DMS 273 (cell line): ENCODE data around the gene TMEM94.
"Not testable (repeated sequence)": the region's sequence is repeated elsewhere in the genome, so short reads cannot be mapped to it uniquely, and the experiment has no call there.

Experiments
- DNase-seq: peaks from one replicate; lab custom pipeline; 2025; ENCODE audit not compliant: unreplicated experiment; lab: John Stamatoyannopoulos, UW

Gene TMEM94

DNA sequence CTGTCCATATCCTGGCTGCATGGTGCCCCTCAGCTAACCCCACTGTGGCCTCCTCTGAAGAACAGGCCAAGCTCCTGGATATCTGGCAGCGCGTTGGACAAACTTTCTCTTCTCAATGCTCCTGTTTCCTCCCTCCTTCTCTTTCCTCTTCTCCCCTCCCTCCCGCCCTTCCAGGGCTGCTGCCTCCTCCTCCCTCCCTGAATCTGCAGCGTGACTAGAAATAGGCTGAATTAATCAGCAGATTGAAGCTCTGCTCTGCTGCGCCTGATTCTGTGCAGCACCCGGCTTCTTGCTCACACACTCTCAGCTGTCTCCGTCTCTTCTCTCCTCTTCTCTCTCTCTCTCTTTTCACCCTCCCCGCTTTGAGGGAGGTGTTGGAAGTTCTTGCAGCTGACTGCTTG, 19.8 kb downstream of the TMEM94 start:
- no peak for DNase-seq

GRCh38 chr17:75476752-75477489, 20.5 kb downstream of the TMEM94 start:
- DNase-seq: no peak

DNA sequence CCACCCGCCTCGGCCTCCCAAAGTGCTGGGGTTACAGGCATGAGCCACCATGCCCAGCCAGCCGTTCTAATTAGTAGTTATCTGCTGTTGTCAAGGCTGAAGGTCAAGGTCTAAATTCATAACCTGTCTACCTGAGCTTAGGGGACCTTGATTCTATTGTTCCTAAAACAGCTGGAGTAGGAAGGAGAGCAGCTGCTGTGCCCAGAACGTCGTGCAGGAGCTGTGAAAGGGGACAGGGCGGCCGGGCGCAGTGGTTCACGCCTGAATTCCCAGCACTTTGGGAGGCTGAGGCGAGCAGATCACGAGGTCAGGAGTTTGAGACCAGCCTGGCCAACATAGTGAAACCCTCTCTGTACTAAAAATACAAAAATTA, 21.0 kb downstream of the TMEM94 start:
- DNase-seq: not testable (repeated sequence)

- no peak for DNase-seq
These were observed 22.1 kb downstream of the TMEM94 start for GRCh38 chr17:75478508-75478907.

GRCh38 chr17:75480281-75480680, 23.8 kb downstream of the TMEM94 start:
- no peak for DNase-seq

DNA sequence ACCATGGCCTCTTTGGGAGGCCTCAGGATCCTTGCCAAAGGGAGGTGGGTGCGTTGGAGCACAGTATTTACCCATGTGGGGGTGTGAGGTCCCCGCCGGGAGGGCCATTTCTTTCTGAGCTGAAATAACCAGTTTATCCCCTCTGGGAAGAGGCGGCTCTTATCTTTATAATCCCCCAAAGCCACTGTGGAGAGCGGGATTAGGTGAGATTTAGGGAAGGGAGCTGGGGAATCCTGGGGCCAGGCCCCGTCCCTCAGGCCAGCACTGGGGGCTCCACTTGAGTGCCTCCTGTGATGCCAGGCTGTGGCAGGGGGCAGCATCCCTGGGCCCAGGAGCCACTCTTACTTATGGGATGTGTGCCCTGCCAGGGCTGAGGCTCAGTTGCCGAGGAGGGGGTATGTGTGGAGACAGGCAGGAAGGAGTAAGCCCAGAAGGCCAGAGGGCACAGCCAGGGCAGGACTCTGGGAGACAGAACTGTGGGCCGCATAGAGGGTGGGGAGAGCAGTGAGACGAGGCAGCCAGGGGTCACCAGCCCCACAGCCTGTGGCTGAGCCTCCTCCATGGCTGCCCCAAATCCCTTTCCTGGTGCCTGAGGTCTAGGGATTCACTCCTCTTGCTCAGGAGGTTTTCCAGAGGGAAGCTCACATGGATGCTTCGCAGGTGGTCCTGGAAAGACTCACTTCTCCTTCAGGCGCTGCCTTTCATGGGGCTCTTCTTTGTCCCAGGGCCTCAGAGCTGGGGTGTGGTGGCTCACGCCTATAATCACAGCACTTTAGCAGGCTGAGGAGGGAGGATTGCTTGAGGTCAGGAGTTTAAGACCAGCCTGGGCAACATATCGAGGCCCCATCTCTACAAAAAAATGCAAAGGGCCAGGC, 25.0 kb downstream of the TMEM94 start:
- DNase-seq: no peak

DNA sequence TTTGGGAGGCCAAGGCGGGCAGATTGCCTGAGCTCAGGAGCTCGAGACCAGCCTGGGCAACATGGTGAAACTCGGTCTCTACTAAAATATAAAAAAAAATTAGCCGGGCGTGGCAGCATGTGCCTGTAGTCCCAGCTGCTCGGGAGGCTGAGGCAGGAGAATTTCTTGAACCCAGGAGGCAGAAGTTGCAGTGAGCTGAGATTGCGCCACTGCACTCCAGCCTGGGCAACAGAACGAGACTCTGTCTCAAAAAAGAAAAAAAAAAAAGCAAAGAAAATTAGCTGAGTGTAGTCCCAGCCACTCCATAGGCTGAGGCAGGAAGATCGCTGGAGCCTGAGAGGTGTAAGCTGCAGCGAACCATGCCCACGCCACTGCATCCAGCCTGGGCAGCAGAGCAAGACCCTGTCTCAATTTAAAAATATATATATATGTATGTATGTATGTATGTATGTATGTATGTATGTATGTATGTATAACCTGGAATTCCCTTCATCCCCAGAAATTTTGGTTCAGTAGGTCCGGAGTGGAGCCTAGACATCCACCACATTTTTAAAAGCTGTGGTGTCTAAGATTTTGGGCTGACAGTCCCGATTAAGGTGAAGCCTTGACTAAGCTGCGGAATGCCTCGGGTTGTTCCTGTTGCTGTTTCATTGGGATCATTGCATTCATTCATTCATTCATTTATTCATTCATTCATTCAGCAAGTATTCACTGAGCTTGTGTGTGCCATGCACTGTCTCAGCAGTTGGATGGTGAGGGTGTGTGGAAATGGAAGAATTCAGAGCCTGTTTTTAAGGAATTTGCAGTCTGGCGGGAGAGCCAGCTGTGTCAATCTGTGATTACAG, 25.9 kb downstream of the TMEM94 start:
- no peak for DNase-seq

DNA sequence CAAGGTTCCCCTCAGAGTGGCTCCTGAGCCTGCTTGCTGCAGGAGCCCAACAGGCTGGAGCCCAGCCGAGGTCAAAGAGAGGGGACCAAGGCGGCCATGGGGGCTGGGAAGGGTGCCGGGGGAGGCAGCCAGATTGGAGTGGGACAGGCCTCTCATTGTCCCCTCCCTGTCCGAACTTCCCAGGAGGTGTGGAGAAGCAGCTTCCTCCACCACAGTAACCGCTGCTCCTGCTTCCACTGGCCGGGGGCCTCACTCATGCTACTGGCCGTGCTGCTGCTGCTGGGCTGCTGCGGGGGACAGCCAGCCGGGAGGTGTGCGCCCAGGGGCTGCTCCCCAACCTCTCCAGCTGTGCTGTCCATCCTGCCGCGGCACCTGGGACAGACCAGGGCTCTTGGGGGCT, 29.3 kb downstream of the TMEM94 start:
- no peak for DNase-seq

GRCh38 chr17:75486151-75486550, 29.7 kb downstream of the TMEM94 start:
- no peak for DNase-seq

GRCh38 chr17:75486951-75487350, 30.5 kb downstream of the TMEM94 start:
- DNase-seq: no peak

- DNase-seq: no peak
These were observed 31.1 kb downstream of the TMEM94 start for GRCh38 chr17:75487351-75488070.

DNA sequence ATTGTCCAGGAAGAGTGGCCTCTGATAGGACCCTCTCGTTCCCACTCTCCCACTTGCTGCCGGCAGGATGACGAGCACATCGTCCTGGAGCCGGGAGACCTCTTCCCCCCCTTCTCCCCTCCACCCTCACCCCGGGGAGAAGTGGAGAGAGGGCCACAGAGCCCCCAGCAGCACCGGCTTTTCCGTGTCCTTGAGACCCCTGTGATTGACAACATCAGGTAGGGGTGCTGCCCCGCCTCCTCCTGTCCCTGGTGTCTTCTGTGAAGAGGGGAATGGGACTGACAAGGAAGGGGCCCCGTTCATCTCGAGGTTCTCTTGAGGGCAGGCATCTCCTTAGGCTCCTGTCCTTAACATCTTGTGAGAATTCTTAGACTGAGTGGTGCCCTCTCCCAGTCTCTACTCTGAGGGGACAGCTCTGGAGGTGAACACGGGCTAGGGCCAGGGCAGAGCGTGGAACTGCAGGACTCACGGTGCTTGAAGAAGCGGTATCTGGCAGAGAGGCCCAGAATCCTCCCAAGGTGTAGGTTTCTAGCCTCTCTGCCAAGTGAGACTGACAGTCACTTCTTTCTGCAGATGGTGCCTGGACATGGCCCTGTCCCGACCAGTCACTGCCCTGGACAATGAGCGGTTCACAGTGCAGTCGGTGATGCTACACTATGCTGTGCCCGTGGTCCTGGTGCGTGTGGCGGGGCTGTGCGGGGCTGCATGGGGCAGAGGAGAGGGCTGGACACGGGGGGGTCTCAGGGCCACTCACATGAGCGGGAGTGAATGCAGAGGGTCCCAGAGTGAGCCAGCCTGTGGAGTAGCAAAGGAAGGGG, 32.5 kb downstream of the TMEM94 start:
- no peak for DNase-seq

- DNase-seq: no peak
These were observed 33.1 kb downstream of the TMEM94 start for GRCh38 chr17:75489511-75489955.

- DNase-seq: no peak
These were observed 33.8 kb downstream of the TMEM94 start for GRCh38 chr17:75490173-75490743.

- no peak for DNase-seq
These were observed 34.7 kb downstream of the TMEM94 start for GRCh38 chr17:75490953-75491649.

DNA sequence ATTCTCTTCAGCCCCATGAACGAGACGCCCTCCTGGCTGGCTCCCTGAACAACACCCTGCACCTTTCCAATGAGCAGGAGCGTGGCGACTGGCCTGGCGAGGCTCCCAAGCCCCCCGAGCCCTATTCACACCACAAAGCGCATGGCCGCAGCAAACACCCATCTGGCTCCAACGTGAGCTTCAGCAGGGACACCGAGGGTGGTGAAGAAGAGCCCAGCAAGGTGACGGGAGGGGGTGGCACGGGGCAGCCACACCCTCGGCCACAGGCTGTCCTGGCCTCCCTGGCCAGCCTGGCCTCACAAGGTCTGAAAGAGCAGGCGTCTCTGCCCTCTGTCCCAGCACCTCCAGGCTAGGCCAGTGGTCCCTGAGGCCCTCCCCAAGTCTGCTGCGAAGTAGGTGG, 35.2 kb downstream of the TMEM94 start:
- no peak for DNase-seq

- no peak for DNase-seq
These were observed 36.2 kb downstream of the TMEM94 start for GRCh38 chr17:75492555-75493168.

DNA sequence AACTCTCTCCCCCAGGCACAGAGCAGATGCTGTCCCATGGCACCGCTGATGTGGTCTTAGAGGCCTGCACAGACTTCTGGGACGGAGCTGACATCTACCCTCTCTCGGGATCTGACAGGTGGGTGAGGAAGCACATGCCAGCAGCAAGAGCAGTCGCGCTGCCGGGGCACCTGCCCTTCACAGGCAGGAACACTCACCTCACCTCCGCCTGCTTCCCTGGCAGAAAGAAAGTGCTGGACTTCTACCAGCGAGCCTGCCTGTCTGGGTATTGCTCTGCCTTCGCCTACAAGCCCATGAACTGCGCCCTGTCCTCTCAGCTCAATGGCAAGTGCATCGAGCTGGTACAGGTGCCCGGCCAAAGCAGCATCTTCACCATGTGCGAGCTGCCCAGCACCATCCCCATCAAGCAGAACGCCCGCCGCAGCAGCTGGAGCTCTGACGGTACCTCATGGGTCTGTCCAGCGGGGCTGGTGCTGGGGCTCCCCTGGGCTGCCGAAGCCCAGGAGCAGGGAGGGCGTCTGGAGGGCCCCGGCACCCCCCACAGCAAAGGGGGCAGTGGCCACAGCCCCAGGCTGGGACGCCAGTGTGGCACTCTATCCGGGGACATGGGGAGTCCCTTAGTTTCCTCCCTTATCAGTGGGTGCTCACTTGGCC, 37.2 kb downstream of the TMEM94 start:
- DNase-seq: no peak
